Measurements from ENCODE around the gene APEH.
"Not testable (repeated sequence)": the region's sequence is repeated elsewhere in the genome, so short reads cannot be mapped to it uniquely, and the experiment has no call there.

The APEH gene

GRCh38 chr3:49670940-49671290, 3.2 kb upstream of the APEH start:
- no peak for DNase-seq

GRCh38 chr3:49671291-49672288, 2.6 kb upstream of the APEH start:
- peak; percentile 63 for DNase-seq

GRCh38 chr3:49673121-49673714, 933 bp upstream of the APEH start:
- no peak for DNase-seq

GRCh38 chr3:49674497-49674983, 389 bp downstream of the APEH start:
- no peak for DNase-seq

GRCh38 chr3:49675912-49676311, 1.8 kb downstream of the APEH start:
- no peak for DNase-seq

- DNase-seq: no peak
These were observed 6.5 kb downstream of the APEH start for GRCh38 chr3:49680493-49681231.

GRCh38 chr3:49681232-49681522, 7.0 kb downstream of the APEH start:
- no peak for DNase-seq

- no peak for DNase-seq
These were observed 7.4 kb downstream of the APEH start for GRCh38 chr3:49681543-49681942.

GRCh38 chr3:49683162-49683561, 9.0 kb downstream of the APEH start:
- DNase-seq: no peak

GRCh38 chr3:49684453-49684852, 10.3 kb downstream of the APEH start:
- DNase-seq: not testable (repeated sequence)

- DNase-seq: not testable (repeated sequence)
These were observed 11.0 kb downstream of the APEH start for GRCh38 chr3:49685103-49685502.

- not testable (repeated sequence) for DNase-seq
These were observed 11.7 kb downstream of the APEH start for GRCh38 chr3:49685846-49686245.

- DNase-seq: peak; percentile 22
These were observed 12.2 kb downstream of the APEH start for GRCh38 chr3:49686346-49686745.

GRCh38 chr3:49686769-49687423, 12.7 kb downstream of the APEH start:
- not testable (repeated sequence) for DNase-seq

GRCh38 chr3:49687424-49687795, 13.3 kb downstream of the APEH start:
- DNase-seq: not testable (repeated sequence)

- not testable (repeated sequence) for DNase-seq
These were observed 14.3 kb downstream of the APEH start for GRCh38 chr3:49688338-49689045.

GRCh38 chr3:49689046-49689907, 15.1 kb downstream of the APEH start, which contains the start of the genes MST1 and RNF123:
Gene MST1, minus strand, starts transcription at chr3:49689474. Its CDS starts 783 bp downstream, at chr3:49688691.
Gene RNF123, plus strand, starts transcription at chr3:49689557. Its CDS starts 1,609 bp downstream, at chr3:49691166.
- peak; percentile 92 for DNase-seq

GRCh38 chr3:49689908-49690624, 15.9 kb downstream of the APEH start:
- DNase-seq: not testable (repeated sequence)

GRCh38 chr3:49690856-49691255, 16.7 kb downstream of the APEH start:
- DNase-seq: not testable (repeated sequence)

GRCh38 chr3:49691481-49691880, 17.3 kb downstream of the APEH start:
- not testable (repeated sequence) for DNase-seq
